Measurements from ENCODE around the gene SCAMP4. TPM values are rescaled to one million over a fixed set of nuclear protein-coding genes. Genes with fewer than 3 reads are reported as not detected.

SCAMP4 gene
- total RNA-seq, 1 experiment from 2014 or later = 69.8 TPM

- Histone ChIP-seq H3K4me3 (no peak overlapping the region), H3K36me3 (ENCODE audit: low read depth) (no peaks in the 10 kb centered on the region), H3K9me2 (ENCODE audit: insufficient read depth) (no peaks in the 10 kb centered on the region), H3K27ac (no peak overlapping the region), H3K27me3 (ENCODE audit: insufficient read depth, low read depth) (no peaks in the 10 kb centered on the region), H2AFZ (no peak overlapping the region), H3K79me2 (ENCODE audit: low read depth) (peaks cover 56% of the 10 kb centered on the region), H3K4me1 (replicated peaks; ENCODE audit: insufficient read depth) (peaks cover 19% of the 10 kb centered on the region), H3K4me2 (peak overlapping the region; percentile 92; the same call in 1 of the 2 replicates), H4K20me1 (ENCODE audit: insufficient read depth) (peaks cover 28% of the 10 kb centered on the region), H3F3A (ENCODE audit: insufficient read depth, low read depth) (peaks cover 17% of the 10 kb centered on the region; the same call in 1 of the 2 replicates), H3K9me3 (ENCODE audit: insufficient read depth, low read depth) (no peaks in the 10 kb centered on the region)
- no peak for TF ChIP-seq EZH2 (IDR thresholded peaks at IDR 0.05; ENCODE audit: low read depth)
- no peak for TF ChIP-seq CTCF (conservative IDR thresholded peaks at IDR 0.05)
- intact Hi-C loops (cut with micrococcal nuclease; ENCODE audit: unreplicated experiment) = no loop called here
- BruUV-seq (replicated peaks) = no TSS peak
- ChIA-PET POLR2A (ENCODE audit: unreplicated experiment) (no interaction called here), CTCF (no interaction called here)
- DNase-seq = no peak
These were observed 3.1 kb downstream of the SCAMP4 start for GRCh38 chr19:1908364-1908678.

GRCh38 chr19:1909761-1910080 lies 4.5 kb downstream of the SCAMP4 start:
- peaks cover 40% of the 10 kb centered on the region for H4K20me1 ChIP-seq (ENCODE audit: insufficient read depth)
- ChIA-PET CTCF (interaction anchor here (0.6 kb wide), 1 partner anchor 109 kb away, joined by 13 read pairs; no protein-coding TSS in a partner anchor), POLR2A (ENCODE audit: unreplicated experiment) (no interaction called here)
- no peak for TF ChIP-seq CTCF (conservative IDR thresholded peaks at IDR 0.05)
- TF ChIP-seq EZH2 (IDR thresholded peaks at IDR 0.05; ENCODE audit: low read depth) = no peak
- H3K4me1 ChIP-seq (replicated peaks; ENCODE audit: insufficient read depth) = peaks cover 10% of the 10 kb centered on the region
- no peak overlapping the region for H3K4me3 ChIP-seq
- DNase-seq = no peak
- no peaks in the 10 kb centered on the region for H3K9me3 ChIP-seq (ENCODE audit: insufficient read depth, low read depth)
- intact Hi-C loops (cut with micrococcal nuclease; ENCODE audit: unreplicated experiment) = no loop called here
- H3K27ac ChIP-seq = no peak overlapping the region
- no TSS peak for BruUV-seq (replicated peaks)
- H3K4me2 ChIP-seq = no peak overlapping the region
- peaks cover 56% of the 10 kb centered on the region for H3K79me2 ChIP-seq (ENCODE audit: low read depth)
- no peaks in the 10 kb centered on the region for H3K27me3 ChIP-seq (ENCODE audit: insufficient read depth, low read depth)
- no peaks in the 10 kb centered on the region for H3K36me3 ChIP-seq (ENCODE audit: low read depth)
- H3F3A ChIP-seq (ENCODE audit: insufficient read depth, low read depth) = peaks cover 8% of the 10 kb centered on the region; the same call in 1 of the 2 replicates
- H2AFZ ChIP-seq = no peak overlapping the region
- no peaks in the 10 kb centered on the region for H3K9me2 ChIP-seq (ENCODE audit: insufficient read depth)

GRCh38 chr19:1910177-1910576 lies 5.0 kb downstream of the SCAMP4 start:
- intact Hi-C loops (cut with micrococcal nuclease; ENCODE audit: unreplicated experiment) = no loop called here
- no peaks in the 10 kb centered on the region for H3K36me3 ChIP-seq (ENCODE audit: low read depth)
- H3K4me2 ChIP-seq = no peak overlapping the region
- peaks cover 6% of the 10 kb centered on the region; the same call in 1 of the 2 replicates for H3F3A ChIP-seq (ENCODE audit: insufficient read depth, low read depth)
- H3K4me3 ChIP-seq = no peak overlapping the region
- no peaks in the 10 kb centered on the region for H3K9me3 ChIP-seq (ENCODE audit: insufficient read depth, low read depth)
- no peak for DNase-seq
- POLR2A ChIA-PET (ENCODE audit: unreplicated experiment) = interaction anchor here (1.0 kb wide), 1 partner anchor 453 kb away, joined by 8 read pairs; no protein-coding TSS in a partner anchor
- CTCF ChIA-PET = no interaction called here
- no peak overlapping the region for H3K27ac ChIP-seq
- H3K4me1 ChIP-seq (replicated peaks; ENCODE audit: insufficient read depth) = peaks cover 10% of the 10 kb centered on the region
- BruUV-seq (replicated peaks) = no TSS peak
- H2AFZ ChIP-seq = no peak overlapping the region
- peaks cover 40% of the 10 kb centered on the region for H4K20me1 ChIP-seq (ENCODE audit: insufficient read depth)
- no peaks in the 10 kb centered on the region for H3K27me3 ChIP-seq (ENCODE audit: insufficient read depth, low read depth)
- no peaks in the 10 kb centered on the region for H3K9me2 ChIP-seq (ENCODE audit: insufficient read depth)
- no peak for TF ChIP-seq EZH2 (IDR thresholded peaks at IDR 0.05; ENCODE audit: low read depth)
- TF ChIP-seq CTCF (conservative IDR thresholded peaks at IDR 0.05) = no peak
- H3K79me2 ChIP-seq (ENCODE audit: low read depth) = peaks cover 56% of the 10 kb centered on the region
